Activated CD8-positive, alpha-beta memory T cell treated with anti-CD3 and anti-CD28 coated beads, Interleukin-2, amount 50 U/mL, for 1 hour (primary cell): ENCODE measurements around the gene KCNMA1.
"Not testable (repeated sequence)": the region's sequence is repeated elsewhere in the genome, so short reads cannot be mapped to it uniquely, and the experiment has no call there.

Experiments
- DNase-seq: peaks from one replicate; pipeline ENCODE4 v3.0.0-alpha.2; 2020; ENCODE audit errors: extremely low read depth

Gene KCNMA1

GRCh38 chr10:77664008-77664407 lies 26.4 kb upstream of the KCNMA1 start:
- no peak for DNase-seq

- DNase-seq = no peak
These were observed 24.1 kb upstream of the KCNMA1 start for GRCh38 chr10:77661674-77662073.

GRCh38 chr10:77661100-77661499 lies 23.5 kb upstream of the KCNMA1 start:
- no peak for DNase-seq

- not testable (repeated sequence) for DNase-seq
These were observed 21.6 kb upstream of the KCNMA1 start for GRCh38 chr10:77659046-77659670.

GRCh38 chr10:77653210-77653609 lies 15.6 kb upstream of the KCNMA1 start:
- no peak for DNase-seq

DNA sequence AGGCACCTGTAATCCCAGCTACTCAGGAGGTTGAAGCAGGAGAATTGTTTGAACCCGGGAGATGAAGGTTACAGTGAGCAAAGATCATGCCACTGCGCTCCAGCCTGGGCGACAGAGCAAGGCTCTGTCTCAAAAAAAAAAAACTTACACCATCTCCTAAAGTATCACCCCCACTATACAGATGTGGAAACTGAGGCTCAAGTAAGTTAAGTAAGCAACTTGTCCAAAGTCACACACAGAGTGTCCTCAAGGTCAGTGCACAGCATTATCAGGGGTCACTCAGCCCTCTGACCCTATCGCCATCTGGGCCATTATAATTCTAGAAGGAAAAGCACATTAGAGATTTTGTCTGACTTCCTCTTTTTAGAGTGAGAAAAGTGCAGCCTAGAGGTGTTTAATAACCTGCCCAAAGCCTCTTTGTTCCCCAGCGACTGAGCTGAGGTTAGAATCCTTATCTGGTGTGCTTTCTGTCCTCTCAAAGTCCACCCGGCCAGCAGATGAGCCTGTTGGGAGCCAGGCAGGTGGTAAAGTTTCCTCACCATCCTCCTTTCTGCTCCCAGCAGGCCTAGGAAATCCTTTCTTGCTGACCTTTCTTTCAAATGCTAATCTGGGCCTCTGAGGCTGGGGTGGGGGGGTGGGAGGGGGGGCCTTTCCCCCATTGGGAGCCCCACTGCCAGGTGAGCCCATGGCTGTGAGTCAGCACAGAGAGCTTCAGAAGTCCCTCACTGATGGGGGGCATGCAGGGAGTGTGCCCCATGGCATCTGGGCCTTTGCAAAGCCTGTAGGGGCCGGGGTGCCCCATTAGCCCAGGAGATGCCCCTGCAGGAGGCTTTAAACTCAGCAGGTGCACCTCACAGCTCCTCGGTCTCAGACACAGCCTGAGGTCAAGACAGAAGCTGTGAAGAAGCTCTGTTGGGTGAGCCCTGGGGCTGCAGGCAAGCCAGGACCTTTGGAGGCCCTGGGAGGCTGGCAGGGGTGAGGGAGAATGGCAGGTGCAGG lies 12.0 kb upstream of the KCNMA1 start:
- no peak for DNase-seq

- DNase-seq = no peak
These were observed 10.9 kb upstream of the KCNMA1 start for GRCh38 chr10:77648472-77648871.

- no peak for DNase-seq
These were observed 10.1 kb upstream of the KCNMA1 start for GRCh38 chr10:77647543-77648293.

DNA sequence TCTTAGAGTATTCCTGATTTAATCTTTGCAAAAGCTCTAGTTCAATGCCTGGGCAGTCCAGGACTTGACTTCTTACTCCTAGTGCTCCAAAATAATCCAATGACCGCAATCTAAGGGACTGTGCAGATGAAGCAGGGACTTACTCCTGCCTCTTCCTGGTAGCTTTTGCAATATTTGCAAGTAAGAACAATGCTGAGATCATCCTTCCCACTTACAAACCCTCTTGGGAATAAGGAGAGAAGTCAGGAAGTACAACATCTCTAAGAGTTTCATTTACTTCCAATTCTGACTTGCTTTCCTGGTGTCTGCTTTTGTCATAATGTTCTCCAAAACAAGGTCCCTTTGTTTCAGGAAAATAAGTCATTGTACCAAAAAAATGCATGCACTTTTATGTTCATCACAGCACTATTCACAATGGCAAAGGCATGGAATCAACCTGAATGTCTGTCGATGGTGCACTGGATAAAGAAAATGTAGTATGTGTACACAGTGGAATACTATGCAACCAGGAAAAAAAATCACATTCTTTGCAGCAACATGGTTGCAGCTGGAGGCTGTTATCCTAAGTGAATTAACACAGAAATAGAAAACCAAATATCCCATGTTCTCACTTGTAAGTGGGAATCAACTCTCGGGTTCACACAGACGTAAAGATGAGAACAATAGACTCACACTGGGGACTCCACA lies 7.1 kb upstream of the KCNMA1 start:
- no peak for DNase-seq

- DNase-seq = no peak
These were observed 6.3 kb upstream of the KCNMA1 start for GRCh38 chr10:77643795-77644468.

DNA sequence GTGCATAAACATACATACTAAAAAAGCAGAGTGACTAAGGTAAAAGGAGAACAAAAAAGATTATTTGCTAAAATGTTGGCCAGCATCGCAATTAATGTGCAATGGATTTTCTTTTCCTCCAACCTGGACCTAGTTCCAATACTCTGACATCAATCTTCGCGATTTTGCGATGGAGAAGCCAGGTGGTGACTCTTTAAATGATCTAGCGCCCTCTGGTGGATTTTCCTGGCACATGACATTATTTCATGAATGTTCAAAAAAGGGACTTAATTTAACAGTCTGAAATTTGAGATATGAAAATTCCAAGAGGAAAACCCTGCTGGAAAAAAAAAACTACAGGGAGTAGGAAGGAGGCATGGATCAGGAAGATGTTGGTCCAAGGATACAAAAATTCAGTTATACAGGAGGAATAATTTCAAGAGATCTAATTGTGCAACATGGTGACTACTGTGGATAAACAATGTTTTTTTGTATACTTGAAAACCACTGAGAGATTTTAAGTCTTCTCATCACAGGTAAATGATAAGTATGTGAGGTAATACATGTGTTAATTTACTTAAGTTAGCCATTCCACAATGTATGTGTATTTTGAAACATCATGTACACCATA lies 4.3 kb upstream of the KCNMA1 start:
- DNase-seq = peak; percentile 12

GRCh38 chr10:77641344-77641743 lies 3.7 kb upstream of the KCNMA1 start:
- DNase-seq = no peak

- DNase-seq = no peak
These were observed 2.6 kb upstream of the KCNMA1 start for GRCh38 chr10:77640167-77640566.

GRCh38 chr10:77639756-77640155 lies 2.1 kb upstream of the KCNMA1 start:
- no peak for DNase-seq

DNA sequence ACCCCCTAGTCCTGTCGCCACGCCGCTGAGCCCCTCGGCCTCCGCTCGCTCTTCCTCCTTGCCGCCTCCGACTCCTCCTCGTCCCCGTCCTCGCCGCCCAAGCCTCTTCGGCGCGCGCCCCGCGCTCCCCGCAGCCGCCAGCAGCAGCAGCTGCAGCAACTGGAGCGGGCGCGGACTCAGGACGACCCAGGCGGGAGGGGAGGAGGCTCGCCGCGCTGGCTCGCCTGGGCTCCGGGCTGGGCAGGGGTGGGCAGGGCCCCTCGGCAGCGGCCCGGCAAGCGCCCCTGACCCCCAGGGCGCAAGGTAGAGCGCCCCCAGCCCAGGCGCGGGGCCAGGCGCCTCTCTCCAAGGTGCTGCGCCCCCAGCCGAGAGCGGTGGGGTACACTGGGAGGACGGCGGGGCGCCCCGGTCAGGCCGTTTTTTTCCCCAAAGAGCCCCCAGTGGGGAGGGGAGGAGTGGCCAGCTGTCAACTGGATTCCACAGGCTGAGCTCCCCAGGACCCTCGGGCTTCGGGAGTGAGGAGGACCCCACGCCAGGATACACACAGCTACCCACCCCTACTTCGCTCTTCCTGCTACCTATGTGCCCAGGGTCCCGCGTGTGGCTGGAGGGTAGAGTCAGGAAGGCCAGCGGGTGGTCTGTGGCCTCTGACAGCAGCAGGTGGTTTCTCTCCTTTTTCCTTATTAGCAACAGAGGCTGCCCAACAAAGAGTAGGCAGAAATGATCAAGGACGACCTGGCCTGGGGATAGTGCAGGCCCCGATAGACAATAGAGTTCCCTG lies 903 bp upstream of the KCNMA1 start:
- no peak for DNase-seq

DNA sequence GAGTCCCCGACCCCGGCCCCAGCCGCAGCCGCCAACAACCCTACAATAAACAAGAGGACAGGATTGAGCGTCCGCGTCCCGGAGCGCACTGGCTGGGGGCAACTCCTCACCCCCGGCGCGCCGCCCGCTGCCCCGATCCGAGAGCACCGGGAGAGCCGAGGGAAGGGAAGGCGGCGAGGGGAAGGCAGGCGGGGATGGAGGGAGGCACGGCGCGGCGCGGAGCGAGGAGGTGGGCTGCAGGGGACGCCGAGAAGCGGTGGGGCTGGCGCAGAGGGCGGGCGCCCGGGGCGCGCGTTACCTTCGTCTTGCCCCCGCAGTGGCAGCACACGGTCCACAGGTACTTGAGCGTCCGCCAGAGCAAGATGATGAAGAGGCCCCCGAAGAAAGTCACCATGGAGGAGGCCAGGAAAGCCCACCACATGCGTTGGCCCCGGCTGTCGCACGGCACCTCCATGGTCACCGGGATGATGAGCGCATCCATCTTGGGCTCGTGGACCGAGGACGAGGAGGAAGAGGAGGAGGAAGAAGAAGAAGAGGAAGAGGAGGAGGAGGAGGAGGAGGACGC lies 559 bp downstream of the KCNMA1 start:
- no peak for DNase-seq

DNA sequence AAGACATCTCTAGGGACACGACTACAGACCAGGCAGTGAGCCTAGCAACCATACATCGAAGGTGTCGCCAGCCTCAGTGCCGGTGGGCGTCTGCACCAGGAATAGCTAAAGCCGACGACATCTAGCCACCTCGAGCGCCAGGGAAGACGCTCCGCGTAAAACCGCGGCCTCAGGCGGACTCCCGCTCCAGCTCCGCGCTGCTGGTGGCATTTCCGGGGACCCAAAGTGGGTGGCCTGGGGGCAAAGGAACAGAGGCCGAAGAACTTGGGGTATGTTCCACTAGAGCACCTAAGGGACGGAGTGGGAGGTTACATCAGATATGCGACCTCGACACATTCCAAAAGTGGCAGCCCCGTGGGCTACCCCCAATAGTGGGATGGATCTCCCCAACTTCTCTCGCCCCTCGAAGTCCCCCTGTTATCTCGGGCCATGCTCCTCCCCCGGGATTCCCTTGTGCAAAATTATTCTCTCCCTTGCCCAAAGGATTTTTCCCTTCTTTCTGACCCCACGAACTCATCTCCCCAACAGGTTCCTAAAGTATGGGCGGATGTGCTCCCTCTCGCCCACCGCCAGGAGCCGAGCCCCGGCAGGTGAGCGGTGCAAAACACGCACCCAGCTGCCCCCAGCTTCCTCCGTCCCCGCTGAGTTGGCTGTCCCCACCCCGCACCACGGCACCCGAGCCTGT lies 1.2 kb downstream of the KCNMA1 start:
- DNase-seq = no peak

GRCh38 chr10:77635402-77636227 lies 2.0 kb downstream of the KCNMA1 start:
- no peak for DNase-seq
